HG02588 (cell line): Measurements from ENCODE around the gene SOAT2.
"Not testable (repeated sequence)": the region's sequence is repeated elsewhere in the genome, so short reads cannot be mapped to it uniquely, and the experiment has no call there.

ENCODE experiments used
- ATAC-seq: cut with Tn5 transposase; IDR thresholded peaks from one replicate; pipeline ENCODE4 v1.9.1; 2021; ENCODE audit warnings: mild to moderate bottlenecking, moderate library complexity; ENCODE audit not compliant: unreplicated experiment

SOAT2 gene

DNA sequence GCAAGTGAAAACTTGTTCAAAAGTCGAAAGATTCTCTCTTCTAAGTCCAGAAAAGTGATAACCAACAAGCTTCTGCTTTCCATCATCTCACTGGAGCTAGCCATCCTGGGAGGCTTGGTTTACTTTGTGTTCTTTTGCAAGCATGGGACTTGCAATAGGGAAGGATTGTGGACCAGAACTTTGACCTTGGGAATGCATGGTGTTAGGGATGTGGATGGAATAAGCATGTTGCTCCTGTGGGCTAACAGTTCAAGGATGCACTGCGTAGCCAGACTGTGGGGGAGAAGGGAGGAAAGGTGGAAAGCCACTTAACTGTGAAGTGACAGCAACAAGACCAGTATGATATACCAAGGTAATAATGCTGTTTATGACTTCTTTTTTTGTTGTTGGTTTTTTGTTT lies 28.6 kb downstream of the SOAT2 start:
- ATAC-seq: no peak

DNA sequence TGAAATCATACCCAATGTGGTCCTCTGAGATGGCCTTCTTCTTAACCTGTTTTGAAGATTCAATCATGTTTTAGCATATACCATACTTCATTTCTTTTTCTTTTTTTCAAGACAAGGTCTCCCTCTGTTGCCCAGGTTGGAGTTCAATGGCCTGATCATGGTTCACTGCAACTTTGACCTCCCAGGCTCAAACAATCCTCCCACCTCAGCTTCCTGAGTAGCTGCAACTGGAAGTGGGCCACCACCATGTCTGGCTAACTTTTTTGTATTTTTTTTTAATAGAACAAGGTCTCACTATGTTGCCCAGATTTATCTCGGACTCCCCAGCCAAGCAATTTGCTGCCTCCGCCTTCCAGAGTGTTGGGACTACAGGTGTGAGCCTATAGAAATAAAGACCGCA lies 30.4 kb downstream of the SOAT2 start:
- ATAC-seq: no peak

DNA sequence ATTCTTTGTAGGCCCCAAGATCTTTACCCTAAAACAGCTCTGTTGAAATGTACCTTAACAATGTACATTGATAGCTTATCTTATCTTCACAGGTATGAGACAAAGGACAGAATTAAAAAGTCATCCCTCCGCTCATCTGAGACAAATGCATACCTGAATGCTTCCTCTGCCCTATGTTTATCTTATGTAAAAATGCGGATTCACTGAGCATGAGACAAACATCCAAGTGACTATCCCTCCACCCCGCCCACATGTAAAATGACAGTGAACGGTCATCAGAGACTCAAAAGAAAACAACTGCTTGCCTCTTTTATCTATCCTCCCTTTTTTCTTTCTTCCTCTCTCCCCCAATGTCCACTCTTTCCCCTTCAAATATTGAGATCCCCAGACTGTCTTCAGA lies 40.1 kb downstream of the SOAT2 start:
- no peak for ATAC-seq

DNA sequence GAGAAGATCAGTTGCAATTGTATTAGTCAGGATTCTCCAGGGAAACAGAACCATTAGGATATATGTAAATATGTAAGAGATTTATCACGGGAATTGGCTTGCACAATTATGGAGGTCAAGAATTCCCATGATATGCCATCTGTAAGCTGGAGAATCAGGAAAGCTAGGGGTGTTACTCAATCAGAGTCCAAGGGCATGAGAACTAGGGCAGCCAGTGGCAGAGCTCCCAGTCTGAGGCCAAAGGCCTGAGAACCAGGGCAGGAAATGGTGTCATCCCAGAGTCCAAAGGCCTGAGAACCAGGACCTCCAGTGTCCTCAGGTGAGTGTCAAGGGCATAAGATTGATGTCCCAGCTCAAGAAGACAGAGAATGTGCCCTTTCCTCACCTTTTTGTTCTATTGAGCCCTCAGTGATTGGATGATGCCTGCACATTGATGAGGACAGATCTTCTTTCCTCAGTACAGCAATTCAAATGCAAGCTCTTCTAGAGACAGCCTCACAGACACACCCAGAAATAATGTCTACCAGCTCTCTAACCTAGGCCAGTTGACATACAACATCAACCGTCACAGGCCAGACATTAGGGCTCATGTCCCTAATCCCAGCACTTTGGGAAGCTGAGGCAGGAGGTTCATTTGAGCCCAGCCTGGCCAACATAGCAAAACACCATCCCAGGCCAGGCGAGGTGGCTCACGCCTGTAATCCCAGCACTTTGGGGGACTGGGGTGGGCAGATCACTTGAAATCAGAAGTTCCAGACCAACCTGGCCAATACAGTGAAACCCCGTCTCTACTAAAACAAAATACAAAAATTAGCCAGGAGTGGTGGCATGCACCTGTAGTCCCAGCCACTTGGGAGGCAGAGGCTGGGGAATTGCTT lies 42.3 kb downstream of the SOAT2 start:
- ATAC-seq: no peak

DNA sequence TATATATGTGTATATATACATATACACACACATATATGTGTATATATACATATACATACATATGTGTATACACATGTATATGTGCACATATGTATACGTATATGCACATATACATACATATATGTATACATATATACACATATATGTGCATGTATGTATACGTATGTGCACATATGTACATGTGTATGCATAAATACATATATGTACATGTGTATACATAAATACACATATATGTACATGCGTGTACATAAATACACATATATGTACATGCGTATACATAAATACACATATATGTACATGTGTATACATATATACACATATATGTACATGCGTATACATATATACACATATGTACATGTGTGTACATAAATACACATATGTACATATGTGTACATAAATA lies 43.9 kb downstream of the SOAT2 start:
- ATAC-seq: no peak

DNA sequence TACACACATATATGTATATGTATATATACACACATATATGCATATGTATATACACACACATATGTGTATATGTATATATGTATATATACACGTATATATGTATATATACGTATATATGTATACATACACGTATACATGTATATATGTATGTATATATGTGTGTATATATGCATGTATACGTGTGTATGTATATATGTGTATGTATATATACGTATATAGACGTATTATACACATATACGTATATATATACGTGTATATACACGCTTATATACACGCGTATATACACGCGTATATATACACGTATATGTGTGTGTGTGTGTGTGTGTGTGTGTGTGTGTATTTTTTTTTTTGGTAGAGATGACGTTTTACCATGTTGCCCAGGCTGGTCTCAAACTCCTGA lies 44.4 kb downstream of the SOAT2 start:
- no peak for ATAC-seq

DNA sequence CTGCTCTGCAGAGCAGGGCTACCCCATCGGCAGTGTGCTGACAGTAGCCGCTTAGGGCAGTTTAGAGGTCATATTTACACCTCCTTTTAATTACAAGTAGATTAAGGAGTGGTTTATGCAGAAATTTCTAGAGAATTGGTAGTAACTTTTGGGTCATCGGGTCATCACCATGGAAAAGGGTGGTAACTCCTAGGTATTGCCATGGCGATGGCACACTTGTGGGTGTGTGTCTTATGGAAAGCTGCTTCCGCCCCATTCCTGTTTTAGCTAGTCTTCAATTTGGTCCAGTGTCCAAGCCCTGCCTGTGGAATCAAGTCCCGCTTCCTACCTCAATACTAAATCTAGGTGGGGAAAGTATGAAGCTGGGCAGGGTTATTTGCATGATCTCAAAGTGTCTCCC lies 47.8 kb downstream of the SOAT2 start:
- ATAC-seq: no peak

DNA sequence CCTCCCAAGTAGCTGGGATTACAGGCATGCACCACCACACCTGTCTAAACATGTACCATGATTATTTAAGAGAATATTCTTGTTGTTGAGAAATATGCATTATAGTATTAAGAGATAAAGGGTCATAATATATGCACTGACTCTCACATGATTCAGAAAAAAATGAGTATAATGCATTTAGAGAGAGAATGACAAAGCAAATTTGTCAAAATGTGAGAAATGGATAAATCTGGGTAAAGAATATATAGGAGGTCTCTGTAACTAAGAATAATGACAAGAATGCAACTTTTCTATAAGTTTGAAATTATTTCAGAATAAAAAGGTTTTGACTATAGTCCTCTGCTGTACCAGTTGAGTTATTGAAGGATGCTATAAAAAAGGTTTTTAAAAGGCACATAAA lies 49.1 kb downstream of the SOAT2 start:
- ATAC-seq: no peak

DNA sequence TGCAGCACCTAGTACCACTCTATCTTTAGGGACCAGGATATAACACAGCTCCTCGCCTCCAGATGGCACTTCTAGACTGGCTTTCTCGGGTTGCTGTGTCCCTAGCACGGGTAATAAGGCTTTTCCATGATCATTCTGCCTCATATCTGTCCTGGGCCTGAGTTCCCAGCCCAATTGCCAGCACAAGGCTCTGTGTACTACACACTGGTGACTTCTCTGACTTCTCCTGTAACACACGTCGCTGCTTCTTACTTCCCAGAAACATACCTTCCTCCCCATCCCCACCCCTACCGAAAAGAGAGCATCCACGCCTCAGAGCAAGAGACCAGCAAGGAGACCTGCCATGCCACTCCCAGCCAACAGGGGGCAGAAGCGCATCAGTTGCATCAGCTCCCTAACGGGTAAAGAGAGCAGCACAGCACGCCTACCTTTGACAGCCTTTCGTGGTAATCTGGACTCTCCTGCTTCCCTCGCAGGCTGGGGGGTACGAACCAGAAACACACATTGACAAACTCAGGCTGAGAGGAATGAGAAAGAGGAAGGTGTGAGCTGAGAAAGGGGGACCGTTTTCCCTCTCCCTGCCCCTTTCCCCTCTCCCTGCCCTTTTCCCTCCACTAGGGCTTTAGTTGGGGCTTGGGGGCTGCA lies 56.0 kb downstream of the SOAT2 start:
- ATAC-seq: peak; percentile 65

DNA sequence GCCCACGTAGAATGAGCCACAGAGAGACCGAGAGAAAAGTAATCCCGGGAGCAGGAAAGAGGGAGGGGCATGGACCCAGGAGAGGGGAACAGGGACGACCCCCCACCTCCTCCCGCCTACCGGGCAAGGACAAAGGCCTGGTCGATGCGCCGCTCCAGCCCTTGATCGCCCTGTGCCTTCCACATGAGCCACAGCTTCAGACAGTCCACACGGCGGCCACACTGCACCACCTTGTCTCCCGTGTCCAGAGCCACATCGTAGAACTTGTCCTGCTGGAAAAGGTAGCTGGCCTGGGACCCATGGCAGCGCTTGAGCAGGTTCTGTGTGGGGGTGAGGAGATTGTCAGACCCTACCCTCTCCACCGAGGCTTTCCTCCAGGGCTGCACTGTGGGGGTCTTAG lies 56.7 kb downstream of the SOAT2 start:
- ATAC-seq: no peak

DNA sequence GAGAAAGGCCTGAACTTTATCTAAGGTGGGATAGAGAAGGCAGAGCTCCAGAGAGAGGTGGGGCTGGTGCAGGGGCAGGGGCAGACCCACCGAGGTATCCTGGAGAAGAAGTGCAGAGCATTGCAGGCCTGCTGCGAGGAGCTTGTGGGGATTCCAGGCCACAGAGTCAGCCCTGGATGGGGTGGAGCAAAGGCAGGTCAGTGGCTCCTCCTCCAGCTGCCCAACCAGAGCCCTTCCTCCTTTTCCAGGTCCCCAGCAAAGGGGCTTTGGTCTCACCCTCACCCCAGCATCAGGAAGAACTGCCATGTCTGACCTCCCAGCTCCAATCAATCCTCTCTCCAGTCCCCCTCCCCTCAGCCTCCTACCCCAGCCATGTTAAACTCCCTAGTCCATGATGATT lies 57.4 kb downstream of the SOAT2 start:
- ATAC-seq: no peak

DNA sequence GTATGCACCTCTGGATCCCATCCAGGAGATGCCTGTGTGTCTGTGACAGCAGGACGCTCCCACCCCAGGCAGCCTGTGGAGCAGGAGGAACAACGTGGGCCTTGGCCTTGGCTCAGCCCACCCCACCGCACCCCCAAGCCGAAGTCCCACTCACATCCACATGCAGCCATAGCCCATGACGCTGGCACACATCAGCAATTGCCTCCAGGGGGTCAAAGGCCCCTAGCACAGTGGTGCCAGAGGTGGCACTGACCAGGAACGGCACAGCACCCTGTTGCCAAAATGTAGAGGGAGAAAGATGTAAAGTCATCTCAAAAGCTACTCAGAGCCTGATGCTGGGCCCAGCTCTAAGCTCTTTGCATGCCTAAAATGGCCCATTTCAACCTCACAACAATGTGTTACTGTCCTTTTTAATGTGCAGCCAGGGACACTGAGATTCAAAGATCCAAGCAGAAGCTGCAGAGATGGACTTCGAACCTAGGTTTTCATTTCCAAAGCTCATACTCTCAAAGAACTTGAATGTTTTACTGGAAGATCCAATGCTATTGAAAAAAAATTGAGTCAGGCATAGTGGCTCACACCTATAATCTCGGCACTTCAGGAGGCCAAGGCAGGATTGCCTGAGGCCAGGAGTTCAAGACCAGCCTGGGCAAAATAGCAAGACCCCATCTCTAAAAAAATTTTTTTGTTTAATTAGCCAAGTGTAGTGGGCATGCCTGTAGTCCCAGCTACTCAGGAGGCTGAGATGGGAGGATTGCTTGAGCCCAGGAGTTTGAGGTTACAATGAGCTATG lies 58.0 kb downstream of the SOAT2 start:
- ATAC-seq: no peak

DNA sequence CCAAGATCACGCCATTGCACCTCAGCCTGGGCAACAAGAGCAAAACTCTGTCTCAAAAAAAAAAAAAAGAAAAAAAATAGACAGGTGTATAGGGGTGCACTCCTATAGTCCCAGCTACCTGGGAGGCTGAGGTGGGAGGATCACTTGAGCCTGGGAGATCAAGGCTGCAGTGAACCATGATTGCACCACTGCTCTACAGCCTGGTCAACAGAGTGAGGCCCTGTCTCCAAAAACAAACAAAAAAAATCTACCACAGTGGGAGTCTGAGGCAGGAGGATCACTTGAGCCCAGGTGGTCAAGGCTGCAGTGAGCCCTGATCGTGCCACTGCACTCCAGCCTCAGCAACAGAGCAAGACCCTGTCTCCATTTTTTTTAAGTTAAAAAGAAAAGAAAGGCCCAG lies 59.7 kb downstream of the SOAT2 start:
- ATAC-seq: not testable (repeated sequence)

DNA sequence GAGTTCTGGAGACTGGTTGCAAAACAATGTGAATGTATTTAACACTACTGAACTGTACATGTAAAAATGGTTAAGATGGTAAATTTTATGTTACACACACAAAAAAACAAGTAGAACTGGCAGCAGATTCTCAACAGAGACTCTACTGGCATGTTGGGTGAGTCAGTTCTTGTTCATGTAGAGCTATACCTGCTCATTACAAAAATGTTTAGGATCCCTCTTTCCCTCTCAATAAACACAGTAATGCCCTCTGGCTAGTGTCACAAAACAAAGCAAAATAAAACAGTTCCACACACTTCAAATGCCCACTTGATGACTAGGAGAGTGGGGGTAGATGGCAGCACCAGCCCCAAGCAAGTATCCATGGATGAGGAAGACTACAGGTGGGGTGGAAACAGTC lies 63.6 kb downstream of the SOAT2 start:
- no peak for ATAC-seq

DNA sequence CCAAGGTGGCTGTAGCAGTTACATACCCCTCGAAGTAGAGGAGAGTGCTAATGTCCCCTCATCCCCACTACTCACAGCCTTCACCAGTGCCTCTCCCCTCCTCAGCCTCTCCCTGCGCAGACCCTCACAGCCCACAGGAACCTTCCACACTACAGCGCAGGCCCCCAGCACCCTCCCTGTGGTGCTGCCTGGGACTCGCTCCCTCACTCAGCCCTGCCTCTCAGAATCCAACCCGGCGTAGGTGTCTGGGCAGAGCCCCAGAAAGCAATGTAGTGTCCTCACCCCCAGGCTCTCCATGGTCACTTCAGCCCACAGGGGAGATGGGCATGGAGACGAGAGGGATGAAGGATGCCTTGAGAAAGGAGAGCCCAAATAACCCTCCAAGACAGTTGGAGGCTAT lies 66.4 kb downstream of the SOAT2 start:
- ATAC-seq: no peak

DNA sequence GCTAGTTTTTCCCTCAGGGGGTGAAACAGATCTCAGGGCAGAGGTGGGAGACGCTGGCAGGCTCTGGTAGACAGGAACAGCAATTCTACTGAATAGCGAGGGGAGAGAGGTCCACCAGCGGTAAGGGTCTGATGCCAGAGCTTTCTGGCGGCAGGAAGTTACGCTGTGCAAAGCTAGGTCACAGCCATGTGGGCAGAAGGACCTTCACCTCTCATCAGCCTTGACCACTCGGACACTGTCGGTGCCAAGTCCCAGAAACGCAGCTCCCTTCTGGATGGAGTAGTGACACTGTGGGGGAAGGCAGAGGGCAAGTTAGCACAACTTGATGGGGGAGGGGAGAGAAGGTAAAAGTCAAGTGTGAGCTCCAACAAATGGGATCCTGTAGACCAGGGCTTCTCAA lies 66.9 kb downstream of the SOAT2 start:
- ATAC-seq: no peak

DNA sequence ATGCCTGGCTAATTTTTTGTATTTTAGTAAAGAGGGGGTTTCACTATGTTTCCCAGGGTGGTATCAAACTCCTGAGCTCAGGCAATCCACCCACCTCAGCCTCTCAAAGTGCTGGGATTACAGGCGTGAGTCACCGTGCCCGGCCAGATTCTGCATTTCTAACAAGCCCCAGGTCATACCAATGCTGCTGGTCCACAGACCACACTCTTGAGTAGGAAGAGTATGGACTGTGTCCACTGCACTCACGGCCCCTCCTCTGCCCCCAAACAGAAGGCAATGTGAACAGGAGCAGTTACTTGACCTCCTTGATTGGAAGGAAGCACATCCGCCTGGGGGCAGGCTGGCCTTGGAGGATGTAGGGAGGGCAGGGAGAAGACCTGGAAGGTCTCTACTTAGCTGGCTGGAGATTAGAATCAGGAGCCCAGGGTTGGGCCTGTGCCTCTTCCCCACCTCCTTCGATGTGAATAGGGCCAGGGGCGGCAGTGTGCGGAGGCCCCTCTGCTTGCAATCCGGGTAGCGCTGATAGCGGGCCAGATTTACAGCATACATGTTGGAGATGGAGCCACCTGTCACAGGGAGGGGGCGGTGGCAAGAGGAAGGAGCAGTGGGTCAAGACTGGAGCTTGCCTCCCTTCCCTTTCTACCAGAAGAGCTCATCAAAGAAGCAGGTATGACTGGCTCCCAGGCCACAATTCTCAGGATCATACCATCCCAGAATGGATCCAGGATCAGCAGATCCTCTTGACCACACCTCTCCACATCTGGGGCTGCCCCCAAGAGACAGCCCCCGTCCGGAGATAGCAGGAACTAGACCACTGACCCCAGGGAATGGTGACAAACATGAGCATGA lies 67.8 kb downstream of the SOAT2 start:
- ATAC-seq: no peak

DNA sequence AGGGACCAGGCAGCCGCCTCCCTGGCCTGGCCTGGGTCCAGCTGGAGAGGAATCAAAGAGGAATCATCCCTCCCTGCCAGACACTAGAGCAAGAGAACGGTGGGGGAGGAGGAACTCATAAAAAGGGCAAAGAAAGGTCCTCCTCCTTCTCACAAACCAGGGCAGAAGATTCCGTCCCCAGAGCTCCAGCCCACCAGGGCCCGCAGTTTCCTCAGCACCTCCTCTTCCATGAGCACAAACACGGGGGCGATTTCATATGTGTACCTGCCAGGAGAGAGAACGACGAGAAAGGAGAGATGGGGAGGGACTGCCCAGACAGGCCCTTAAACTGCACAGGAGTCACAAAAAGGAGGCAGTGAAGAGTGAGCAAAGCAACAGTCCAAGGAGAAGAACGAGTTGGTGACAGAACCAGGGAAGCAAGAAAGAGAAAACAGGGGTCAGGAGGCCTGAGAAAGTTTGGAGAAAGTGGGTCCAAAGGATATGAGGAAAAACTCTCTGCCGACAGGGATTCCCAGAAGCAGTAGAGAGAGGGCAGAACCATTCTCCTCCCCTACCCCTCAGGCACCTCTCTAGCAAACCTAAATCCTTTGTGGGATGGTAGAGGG lies 68.5 kb downstream of the SOAT2 start:
- no peak for ATAC-seq

DNA sequence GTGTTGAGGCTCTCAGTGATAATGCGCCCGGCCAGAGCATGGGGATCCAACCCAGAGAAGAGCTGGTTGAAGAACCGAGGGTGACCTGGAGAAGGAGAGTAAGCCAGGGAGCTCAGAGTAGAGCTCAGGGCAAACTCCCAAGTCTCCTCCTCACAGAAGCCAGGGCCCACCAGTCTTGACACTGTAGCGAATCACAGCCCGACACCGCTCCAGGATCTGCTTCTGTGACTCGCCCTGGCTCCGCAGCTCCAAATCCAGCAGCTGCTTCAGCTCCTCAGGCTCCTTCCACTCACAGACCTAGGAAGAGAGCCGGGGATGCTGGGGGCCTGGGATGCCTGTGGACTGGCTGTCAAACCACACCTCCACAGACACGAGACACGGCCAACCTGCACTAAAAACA lies 69.1 kb downstream of the SOAT2 start:
- no peak for ATAC-seq

DNA sequence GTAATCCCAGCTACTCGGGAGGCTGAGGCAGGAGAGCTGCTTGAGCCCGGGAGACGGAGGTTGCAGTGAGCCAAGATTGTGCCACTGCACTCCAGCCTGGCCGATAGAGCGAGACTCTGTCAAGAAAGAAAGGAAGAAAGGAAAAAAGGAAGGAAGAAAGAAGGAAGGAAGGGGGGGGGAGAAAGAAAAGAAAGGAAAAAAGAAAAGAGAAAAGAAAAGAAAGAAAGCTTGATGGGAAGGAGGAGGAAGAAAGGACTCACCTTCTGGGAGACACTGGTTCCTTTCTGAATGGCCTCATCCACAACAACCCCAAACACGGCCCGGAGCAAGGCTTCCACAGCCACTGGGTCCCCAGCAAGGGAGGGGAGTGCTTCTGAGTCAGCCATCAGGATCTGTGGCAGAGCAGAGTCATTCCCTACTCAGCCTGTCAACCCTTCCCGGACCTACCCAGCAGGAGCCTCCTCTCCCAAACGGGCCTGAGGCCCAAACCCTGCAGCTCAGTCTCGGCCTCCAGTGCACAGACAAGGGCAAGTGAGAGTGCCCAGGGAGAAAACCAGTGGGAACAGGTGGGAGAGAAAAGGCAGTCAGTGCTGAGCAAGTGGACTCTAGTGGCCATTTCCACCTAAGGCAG lies 69.9 kb downstream of the SOAT2 start:
- ATAC-seq: no peak
